A549 (cell line): ENCODE data around the gene BRICD5. TPM values are rescaled to one million over a fixed set of nuclear protein-coding genes. Genes with fewer than 3 reads are reported as not detected.

Experiments used
- ATAC-seq, 2 experiments: fragments of 200-7000 bp in 1 of 2; fragments of >200 bp in 1 of 2; cut with Nextera tagmentation in 1 of 2; cut with Tn5 transposase in 1 of 2; 3 replicates each; pipeline versions ENCODE4 v1.8.0 to v1.9.1; 2018 to 2020; ENCODE audit warnings: mild to moderate bottlenecking in 1 of 2, moderate library complexity in 1 of 2
- CTCF ChIA-PET: fragments of 300-600 bp; sonication (Branson Sonifier 250); formaldehyde crosslinking; extraction: SDS; loops from one replicate; lab custom pipeline; 2021; ENCODE audit warnings: antibody characterized with exemption, inconsistent platforms; lab: Yijun Ruan, JAX
- POLR2A ChIA-PET: fragments of 350-600 bp; formaldehyde crosslinking; extraction: SDS; loops from one replicate; lab custom pipeline; 2021; ENCODE audit warnings: antibody characterized with exemption, inconsistent platforms; lab: Yijun Ruan, JAX
- DNase-seq, 2 experiments: peaks; one replicate each; pipeline versions ENCODE4 v3.0.0 to v3.0.0-alpha.2; 2011 to 2016; ENCODE audit warnings: low read depth in 1 of 2, low spot score in 1 of 2
- FAIRE-seq: peaks from 2 replicates; lab custom pipeline; 2011; peaks lifted over from hg19 to GRCh38; lab: Jason Lieb, UNC
- H3K27ac ChIP-seq, 2 experiments: fragments of >200 bp; sonication (Bioruptor Twin); formaldehyde crosslinking; 3 replicates each; pipeline ENCODE4 v1.5.1; 2016 to 2017
- H3K4me1 ChIP-seq: fragments of >200 bp; sonication (Bioruptor Twin); formaldehyde crosslinking; 3 replicates; pipeline ENCODE4 v1.6.1; 2016
- H3K4me2 ChIP-seq: fragments of >200 bp; sonication (Bioruptor Twin); formaldehyde crosslinking; 3 replicates; pipeline ENCODE4 v1.6.1; 2016
- H3K4me3 ChIP-seq: fragments of >200 bp; sonication (Bioruptor Twin); formaldehyde crosslinking; 3 replicates; pipeline ENCODE4 v1.5.1; 2016
- H3K9me3 ChIP-seq: fragments of >200 bp; sonication (Bioruptor Twin); formaldehyde crosslinking; 3 replicates; pipeline ENCODE4 v1.6.1; 2016
- CBX2 ChIP-seq: fragments of 200-600 bp; sonication (generic); IDR thresholded peaks from 2 replicates; pipeline ENCODE4 v1.6.1; 2016; ENCODE audit warnings: low read depth, mild to moderate bottlenecking, borderline replicate concordance
- CHD2 ChIP-seq: fragments of 150-350 bp; IDR thresholded peaks from 2 replicates; pipeline ENCODE4 v1.6.1; 2014; ENCODE audit warnings: low read length; ENCODE audit not compliant: partially characterized antibody
- FOXS1 ChIP-seq: fragments of 250-450 bp; sonication (Bioruptor Pico); IDR thresholded peaks from 2 replicates; pipeline ENCODE4 v1.5.0; 2020; ENCODE audit warnings: mild to moderate bottlenecking, moderate library complexity
- GATA3 ChIP-seq: IDR thresholded peaks from 2 replicates; pipeline ENCODE4 v1.6.1; 2012; ENCODE audit warnings: borderline replicate concordance
- HEYL ChIP-seq: fragments of 250-450 bp; sonication (Bioruptor Pico); IDR thresholded peaks from 2 replicates; pipeline ENCODE4 v1.8.0; 2021; ENCODE audit warnings: mild to moderate bottlenecking, moderate library complexity
- HOXB5 ChIP-seq: fragments of 250-450 bp; sonication (Bioruptor Pico); IDR thresholded peaks from 2 replicates; pipeline ENCODE4 v1.5.0; 2020; ENCODE audit warnings: mild to moderate bottlenecking, moderate library complexity
- KDM5A ChIP-seq: fragments of 200-600 bp; sonication (generic); IDR thresholded peaks from 2 replicates; pipeline ENCODE4 v1.6.1; 2016; ENCODE audit warnings: antibody characterized with exemption, mild to moderate bottlenecking
- MAFK ChIP-seq: fragments of 450-650 bp; IDR thresholded peaks from 2 replicates; pipeline ENCODE4 v1.6.1; 2014; ENCODE audit not compliant: partially characterized antibody
- MAZ ChIP-seq: fragments of 150-350 bp; IDR thresholded peaks from 2 replicates; pipeline ENCODE4 v1.6.1; 2014; ENCODE audit warnings: antibody characterized with exemption, low read depth, low read length, borderline replicate concordance
- MYC ChIP-seq: IDR thresholded peaks from 2 replicates; pipeline ENCODE4 v1.6.1; 2012; ENCODE audit warnings: mild to moderate bottlenecking, inconsistent platforms, low read length, improper control_type of control experiment, borderline replicate concordance
- NPAS2 ChIP-seq: fragments of 250-450 bp; sonication (Bioruptor Pico); IDR thresholded peaks from 2 replicates; pipeline ENCODE4 v1.8.0; 2022; ENCODE audit warnings: mild to moderate bottlenecking, moderate library complexity, borderline replicate concordance
- PHF8 ChIP-seq: fragments of 200-600 bp; sonication (generic); IDR thresholded peaks from 2 replicates; pipeline ENCODE4 v1.6.1; 2016; ENCODE audit warnings: low read depth, mild to moderate bottlenecking, antibody characterized with exemption, moderate library complexity, borderline replicate concordance
- RCOR1 ChIP-seq: fragments of 150-350 bp; IDR thresholded peaks from 2 replicates; pipeline ENCODE4 v1.6.1; 2014; ENCODE audit warnings: antibody characterized with exemption, low read length, low read depth
- RFX5 ChIP-seq: fragments of 450-650 bp; IDR thresholded peaks from 2 replicates; pipeline ENCODE4 v1.7.1; 2014; ENCODE audit warnings: antibody characterized with exemption, mild to moderate bottlenecking, moderate library complexity
- TFCP2L1 ChIP-seq: fragments of 250-450 bp; sonication (Bioruptor Pico); IDR thresholded peaks from 2 replicates; pipeline ENCODE4 v1.5.0; 2021; ENCODE audit warnings: mild to moderate bottlenecking
- TP53 ChIP-seq: fragments of 250-450 bp; sonication (Bioruptor Pico); IDR thresholded peaks from 2 replicates; pipeline ENCODE4 v1.5.0; 2021; ENCODE audit warnings: mild to moderate bottlenecking, moderate library complexity
- ZC3H11A ChIP-seq: fragments of 450-650 bp; IDR thresholded peaks from 2 replicates; pipeline ENCODE4 v1.6.1; 2014; ENCODE audit warnings: antibody characterized with exemption, mild to moderate bottlenecking
- WGBS: methylation state at CpG from one replicate; pipeline ENCODE4 v1.1.6; 2017; ENCODE audit errors: missing lambda C conversion rate; 5-methylcytosine and 5-hydroxymethylcytosine counted together
- polyA plus RNA-seq, 4 experiments: library from polyadenylated mRNA; depleted of rRNA in 3 of 4; stranded (reverse); fragments of >200 nt; fragmentation: RNase III in 1 of 4; extraction: RNeasy Plus Mini Kit Qiagen cat#74134 plus additional on column Dnase treatment in 1 of 4; gene quantifications; 2 replicates in 3 of 4; 3 replicates in 1 of 4; pipeline ENCODE4 v1.2.3, GENCODE V29; 2011 to 2017
- TF ChIP-seq, protein P1 (sequence below): fragments of 450-650 bp; IDR thresholded peaks from 2 replicates; pipeline ENCODE4 v1.6.1; 2014; ENCODE audit warnings: antibody characterized with exemption
- TF ChIP-seq, protein P2 (sequence below): fragments of >200 bp; sonication (Bioruptor Twin); formaldehyde crosslinking; IDR thresholded peaks from 3 replicates; pipeline ENCODE4 v1.6.1; 2016
- TF ChIP-seq, protein P3 (sequence below): IDR thresholded peaks from 2 replicates; pipeline ENCODE4 v1.6.1; 2012
- TF ChIP-seq, protein P4 (sequence below): fragments of >200 bp; sonication (Bioruptor Twin); formaldehyde crosslinking; IDR thresholded peaks from 3 replicates; pipeline ENCODE4 v1.5.1; 2016
- TF ChIP-seq, protein P5 (sequence below): fragments of 250-450 bp; sonication (Bioruptor Pico); IDR thresholded peaks from 2 replicates; pipeline ENCODE4 v1.5.0; 2020; ENCODE audit warnings: low read depth, mild to moderate bottlenecking, moderate library complexity

BRICD5 gene
- polyA plus RNA-seq, 2 of the 4 experiments (the other 2 are of a cell fraction): 2.0 to 9.1 TPM

DNA sequence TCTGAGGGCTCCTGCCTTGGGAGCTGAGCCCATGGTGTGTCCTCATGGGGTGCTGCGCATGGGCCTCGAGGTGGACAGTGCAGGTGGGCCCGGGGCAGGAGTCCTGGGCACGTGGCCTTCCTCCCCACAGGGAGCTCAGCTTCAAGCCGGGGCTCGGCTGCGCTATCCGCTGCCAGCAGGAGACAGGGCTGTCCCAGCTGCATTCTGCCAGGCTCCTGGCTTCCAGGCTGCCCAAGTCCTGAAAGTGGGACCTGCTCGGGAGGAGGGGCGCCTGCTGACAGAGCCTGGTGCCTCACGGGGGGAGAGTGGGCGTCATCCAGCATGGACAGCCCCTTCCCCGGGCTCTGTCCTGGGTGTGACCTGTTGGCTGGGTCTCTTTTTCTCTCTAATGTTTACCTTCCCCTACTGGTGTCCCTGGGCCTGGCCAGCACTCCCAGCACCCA, 48.0 kb downstream of the BRICD5 start:
- DNase-seq (no peak), FAIRE-seq (no peak), ATAC-seq (no peak)
- ChIA-PET POLR2A (interaction anchor here (0.9 kb wide), 1 partner anchor 43 kb away, joined by 4 read pairs; the partner anchor contains the start of gene MLST8), CTCF (interaction anchor here (0.7 kb wide), 1 partner anchor 11 kb away, joined by 3 read pairs; no protein-coding TSS in a partner anchor)
- peak overlapping the region in 1 of 2 experiments; percentile 74; a peak in 1 of 6 replicates for H3K27ac ChIP-seq
- WGBS: 80% methylated on average over 8 of the region's 13 CpGs
- H3K4me3 ChIP-seq: no peak overlapping the region
- no peaks in the 10 kb centered on the region for H3K9me3 ChIP-seq
- H3K4me1 ChIP-seq: peaks cover 36% of the 10 kb centered on the region
- no peak overlapping the region for H3K4me2 ChIP-seq
- TF ChIP-seq, protein P1, sequence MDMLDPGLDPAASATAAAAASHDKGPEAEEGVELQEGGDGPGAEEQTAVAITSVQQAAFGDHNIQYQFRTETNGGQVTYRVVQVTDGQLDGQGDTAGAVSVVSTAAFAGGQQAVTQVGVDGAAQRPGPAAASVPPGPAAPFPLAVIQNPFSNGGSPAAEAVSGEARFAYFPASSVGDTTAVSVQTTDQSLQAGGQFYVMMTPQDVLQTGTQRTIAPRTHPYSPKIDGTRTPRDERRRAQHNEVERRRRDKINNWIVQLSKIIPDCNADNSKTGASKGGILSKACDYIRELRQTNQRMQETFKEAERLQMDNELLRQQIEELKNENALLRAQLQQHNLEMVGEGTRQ: no peak
- TF ChIP-seq HEYL (CRISPR knock-in tag) (no peak), ZC3H11A (no peak), MYC (no peak), CHD2 (no peak), TFCP2L1 (no peak), HOXB5 (CRISPR knock-in tag) (no peak), KDM5A (no peak), RFX5 (no peak)
- TF ChIP-seq, protein P2, sequence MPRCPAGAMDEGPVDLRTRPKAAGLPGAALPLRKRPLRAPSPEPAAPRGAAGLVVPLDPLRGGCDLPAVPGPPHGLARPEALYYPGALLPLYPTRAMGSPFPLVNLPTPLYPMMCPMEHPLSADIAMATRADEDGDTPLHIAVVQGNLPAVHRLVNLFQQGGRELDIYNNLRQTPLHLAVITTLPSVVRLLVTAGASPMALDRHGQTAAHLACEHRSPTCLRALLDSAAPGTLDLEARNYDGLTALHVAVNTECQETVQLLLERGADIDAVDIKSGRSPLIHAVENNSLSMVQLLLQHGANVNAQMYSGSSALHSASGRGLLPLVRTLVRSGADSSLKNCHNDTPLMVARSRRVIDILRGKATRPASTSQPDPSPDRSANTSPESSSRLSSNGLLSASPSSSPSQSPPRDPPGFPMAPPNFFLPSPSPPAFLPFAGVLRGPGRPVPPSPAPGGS: no peak

DNA sequence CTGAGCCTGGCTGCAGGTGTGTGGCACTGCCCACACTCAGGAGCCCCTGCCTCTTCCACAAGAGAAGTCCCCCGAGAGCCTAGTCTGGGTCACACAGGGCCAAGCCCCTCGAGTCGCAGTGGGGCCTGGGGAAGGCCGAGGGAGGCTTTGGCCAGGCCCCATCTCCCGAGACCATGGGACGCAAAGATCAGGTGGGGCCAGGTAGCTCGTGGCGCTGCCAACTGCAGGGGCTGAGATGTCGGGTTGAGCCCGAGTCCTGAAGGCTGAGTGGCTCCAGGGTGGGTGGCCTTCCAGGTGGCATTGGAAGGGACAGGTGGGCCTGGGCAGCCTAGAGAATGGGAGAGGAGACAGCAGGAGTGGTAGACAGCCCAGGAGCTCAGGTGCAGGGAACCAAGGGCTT, 48.8 kb downstream of the BRICD5 start:
- POLR2A ChIA-PET: interaction anchor here (0.9 kb wide), 1 partner anchor 43 kb away, joined by 4 read pairs; the partner anchor contains the start of gene MLST8
- Histone ChIP-seq H3K4me2 (no peak overlapping the region), H3K4me1 (peaks cover 44% of the 10 kb centered on the region), H3K9me3 (no peaks in the 10 kb centered on the region), H3K4me3 (no peak overlapping the region), H3K27ac (peak overlapping the region in 1 of 2 experiments; percentile 74; a peak in 4 of 6 replicates)
- DNase-seq: no peak
- 100% methylated on average over 5 of the region's 10 CpGs for WGBS
- no peak for FAIRE-seq
- no peak for ATAC-seq
- no peak for TF ChIP-seq CBX2
- no peak for TF ChIP-seq NPAS2 (CRISPR knock-in tag)
- no peak for TF ChIP-seq TP53
- no peak for TF ChIP-seq FOXS1 (CRISPR knock-in tag)
- TF ChIP-seq MAZ: no peak
- TF ChIP-seq, protein P3, sequence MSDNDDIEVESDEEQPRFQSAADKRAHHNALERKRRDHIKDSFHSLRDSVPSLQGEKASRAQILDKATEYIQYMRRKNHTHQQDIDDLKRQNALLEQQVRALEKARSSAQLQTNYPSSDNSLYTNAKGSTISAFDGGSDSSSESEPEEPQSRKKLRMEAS: no peak
- TF ChIP-seq, protein P4, sequence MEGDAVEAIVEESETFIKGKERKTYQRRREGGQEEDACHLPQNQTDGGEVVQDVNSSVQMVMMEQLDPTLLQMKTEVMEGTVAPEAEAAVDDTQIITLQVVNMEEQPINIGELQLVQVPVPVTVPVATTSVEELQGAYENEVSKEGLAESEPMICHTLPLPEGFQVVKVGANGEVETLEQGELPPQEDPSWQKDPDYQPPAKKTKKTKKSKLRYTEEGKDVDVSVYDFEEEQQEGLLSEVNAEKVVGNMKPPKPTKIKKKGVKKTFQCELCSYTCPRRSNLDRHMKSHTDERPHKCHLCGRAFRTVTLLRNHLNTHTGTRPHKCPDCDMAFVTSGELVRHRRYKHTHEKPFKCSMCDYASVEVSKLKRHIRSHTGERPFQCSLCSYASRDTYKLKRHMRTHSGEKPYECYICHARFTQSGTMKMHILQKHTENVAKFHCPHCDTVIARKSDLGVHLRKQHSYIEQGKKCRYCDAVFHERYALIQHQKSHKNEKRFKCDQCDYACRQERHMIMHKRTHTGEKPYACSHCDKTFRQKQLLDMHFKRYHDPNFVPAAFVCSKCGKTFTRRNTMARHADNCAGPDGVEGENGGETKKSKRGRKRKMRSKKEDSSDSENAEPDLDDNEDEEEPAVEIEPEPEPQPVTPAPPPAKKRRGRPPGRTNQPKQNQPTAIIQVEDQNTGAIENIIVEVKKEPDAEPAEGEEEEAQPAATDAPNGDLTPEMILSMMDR: no peak
- TF ChIP-seq, protein P5, sequence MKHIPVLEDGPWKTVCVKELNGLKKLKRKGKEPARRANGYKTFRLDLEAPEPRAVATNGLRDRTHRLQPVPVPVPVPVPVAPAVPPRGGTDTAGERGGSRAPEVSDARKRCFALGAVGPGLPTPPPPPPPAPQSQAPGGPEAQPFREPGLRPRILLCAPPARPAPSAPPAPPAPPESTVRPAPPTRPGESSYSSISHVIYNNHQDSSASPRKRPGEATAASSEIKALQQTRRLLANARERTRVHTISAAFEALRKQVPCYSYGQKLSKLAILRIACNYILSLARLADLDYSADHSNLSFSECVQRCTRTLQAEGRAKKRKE: no peak
- TF ChIP-seq CHD2: no peak
- TF ChIP-seq MAFK: no peak
- TF ChIP-seq RCOR1: no peak
- no peak for TF ChIP-seq GATA3
- no peak for TF ChIP-seq PHF8
- TF ChIP-seq HOXB5 (CRISPR knock-in tag): no peak
- CTCF ChIA-PET: interaction anchor here (0.8 to 1.6 kb wide), 3 partner anchors 8 to 179 kb away, joined by 3 to 7 read pairs (median 5); partner anchors contain the start of gene ABCA3
